DND-41 (cell line): Measurements from ENCODE around the gene ACP5.
A peak's percentile ranks its signal among the peaks of the same experiment; 100 is the strongest.
"Not testable (repeated sequence)": the region's sequence is repeated elsewhere in the genome, so short reads cannot be mapped to it uniquely, and the experiment has no call there.

Experiments
- ATAC-seq: fragments of 200-7000 bp; cut with Tn5 transposase; 3 replicates; pipeline ENCODE4 v1.9.1; 2021; ENCODE audit warnings: low read depth; ENCODE audit not compliant: insufficient read depth
- DNase-seq: peaks from one replicate; pipeline ENCODE4 v3.0.0-alpha.2; 2020
- H2AFZ ChIP-seq: 2 replicates; pipeline ENCODE4 v1.6.0; 2012; ENCODE audit warnings: low read depth, low read length
- H3K27ac ChIP-seq: 2 replicates; pipeline ENCODE4 v1.5.1; 2012; ENCODE audit warnings: low read length, inconsistent platforms
- H3K27me3 ChIP-seq: fragments of 200-600 bp; sonication (generic); 2 replicates; pipeline ENCODE4 v1.6.0; 2012; ENCODE audit warnings: low read length, mild to moderate bottlenecking, inconsistent platforms; ENCODE audit not compliant: insufficient read depth, poor library complexity
- H3K36me3 ChIP-seq: 2 replicates; pipeline ENCODE4 v1.5.1; 2012; ENCODE audit warnings: low read length, inconsistent platforms; ENCODE audit not compliant: insufficient read depth
- H3K4me1 ChIP-seq: 2 replicates; pipeline ENCODE4 v1.5.1; 2012; ENCODE audit warnings: mild to moderate bottlenecking, low read length; ENCODE audit not compliant: insufficient read depth
- H3K4me2 ChIP-seq: 2 replicates; pipeline ENCODE4 v1.6.0; 2012; ENCODE audit warnings: mild to moderate bottlenecking, moderate library complexity, low read length, inconsistent platforms; ENCODE audit not compliant: insufficient read depth
- H3K4me3 ChIP-seq, 2 experiments: fragments of 200-600 bp in 1 of 2; shearing (Covaris generic) in 1 of 2; 2 replicates each; pipeline ENCODE4 v1.5.1; 2012 to 2016; ENCODE audit warnings: inconsistent platforms in 2 of 2, low read length in 2 of 2, mild to moderate bottlenecking in 2 of 2, low read depth in 1 of 2, moderate library complexity in 1 of 2
- H3K79me2 ChIP-seq: 2 replicates; pipeline ENCODE4 v1.6.0; 2012; ENCODE audit warnings: low read length, inconsistent platforms; ENCODE audit not compliant: insufficient read depth
- H3K9ac ChIP-seq: 2 replicates; pipeline ENCODE4 v1.6.0; 2012; ENCODE audit warnings: low read depth, mild to moderate bottlenecking, inconsistent platforms, low read length, moderate library complexity
- H3K9me3 ChIP-seq: 2 replicates; pipeline ENCODE4 v1.5.1; 2012; ENCODE audit warnings: low read length, moderate library complexity, mild to moderate bottlenecking, inconsistent platforms; ENCODE audit not compliant: insufficient read depth, severe bottlenecking
- H4K20me1 ChIP-seq: 2 replicates; pipeline ENCODE4 v1.6.0; 2012; ENCODE audit warnings: low read length; ENCODE audit not compliant: insufficient read depth
- CTCF ChIP-seq: IDR thresholded peaks from 2 replicates; pipeline ENCODE4 v1.5.1; 2012; ENCODE audit warnings: borderline replicate concordance, low read length, moderate library complexity, mild to moderate bottlenecking; ENCODE audit not compliant: poor library complexity, severe bottlenecking; ENCODE audit errors: extremely low read depth
- EZH2 ChIP-seq: IDR thresholded peaks from 3 replicates; pipeline ENCODE4 v1.6.1; 2012; ENCODE audit warnings: borderline replicate concordance, low read depth, mild to moderate bottlenecking, moderate library complexity, low read length, inconsistent platforms; ENCODE audit not compliant: severe bottlenecking

The ACP5 gene

GRCh38 chr19:11577451-11578257 is at the start of gene ACP5:
TSS of gene ACP5 (minus strand) at chr19:11577645. CDS start at chr19:11577317, 328 bp downstream.
- no peaks in the 10 kb centered on the region for H3K9me3 ChIP-seq
- ATAC-seq (no peak), DNase-seq (no peak)
- no peaks in the 10 kb centered on the region for H3K27me3 ChIP-seq
- H3K4me1 ChIP-seq, result peaks cover 20% of the 10 kb centered on the region
- no peak within 1 kb of the TSS for H3K4me2 ChIP-seq
- no peaks in the 10 kb centered on the region for H3K36me3 ChIP-seq
- H3K4me3 ChIP-seq, result no peak within 1 kb of the TSS
- H4K20me1 ChIP-seq, result no peaks in the 10 kb centered on the region
- no peak within 1 kb of the TSS for H3K27ac ChIP-seq
- H3K9ac ChIP-seq, result no peak within 1 kb of the TSS
- TF ChIP-seq EZH2 (no peak), CTCF (no peak)
- H2AFZ ChIP-seq, result no peak within 1 kb of the TSS
- no peaks in the 10 kb centered on the region for H3K79me2 ChIP-seq

GRCh38 chr19:11626252-11626651 is 48.8 kb upstream of the ACP5 start:
- H3K9me3 ChIP-seq, result no peaks in the 10 kb centered on the region
- no peak for DNase-seq
- H3K36me3 ChIP-seq, result no peaks in the 10 kb centered on the region; the same call in 1 of the 2 replicates
- no peak overlapping the region for H3K4me2 ChIP-seq
- no peak for ATAC-seq
- no peak overlapping the region for H3K27ac ChIP-seq
- no peak overlapping the region for H3K9ac ChIP-seq
- H3K4me1 ChIP-seq, result peaks cover 18% of the 10 kb centered on the region
- no peaks in the 10 kb centered on the region for H3K27me3 ChIP-seq
- H4K20me1 ChIP-seq, result no peaks in the 10 kb centered on the region
- H3K4me3 ChIP-seq, result no peak overlapping the region
- TF ChIP-seq EZH2 (no peak), CTCF (no peak)
- no peak overlapping the region for H2AFZ ChIP-seq
- H3K79me2 ChIP-seq, result no peaks in the 10 kb centered on the region

GRCh38 chr19:11624069-11624463 is 46.6 kb upstream of the ACP5 start:
- no peaks in the 10 kb centered on the region for H3K9me3 ChIP-seq
- H2AFZ ChIP-seq, result 0 out of 2 replicates have a peak overlapping the region, but pooled peaks have one; percentile 51
- ATAC-seq (no peak), DNase-seq (no peak)
- H3K4me2 ChIP-seq, result peak overlapping the region; percentile 67
- no peak overlapping the region for H3K27ac ChIP-seq
- H3K36me3 ChIP-seq, result peaks cover 21% of the 10 kb centered on the region
- TF ChIP-seq CTCF (no peak), EZH2 (no peak)
- H3K27me3 ChIP-seq, result no peaks in the 10 kb centered on the region
- H3K9ac ChIP-seq, result peak overlapping the region; percentile 34
- peaks cover 5% of the 10 kb centered on the region for H4K20me1 ChIP-seq
- peaks cover 18% of the 10 kb centered on the region for H3K4me1 ChIP-seq
- peak overlapping the region in 1 of 2 experiments; percentile 51; a peak in 1 of 4 replicates for H3K4me3 ChIP-seq
- H3K79me2 ChIP-seq, result no peaks in the 10 kb centered on the region

- H3K79me2 ChIP-seq, ATAC-seq, H3K9ac ChIP-seq, H3K4me3 ChIP-seq, H2AFZ ChIP-seq, H3K27ac ChIP-seq, H3K4me2 ChIP-seq, H3K9me3 ChIP-seq, H3K27me3 ChIP-seq, H4K20me1 ChIP-seq, DNase-seq: not testable (repeated sequence)
- H3K4me1 ChIP-seq, result peaks cover 18% of the 10 kb centered on the region
- peaks cover 37% of the 10 kb centered on the region for H3K36me3 ChIP-seq
Measured at GRCh38 chr19:11622401-11622800, 45.0 kb upstream of the ACP5 start.
